ENCODE measurements around the gene GNB4. TPM values are rescaled to one million over a fixed set of nuclear protein-coding genes. Genes with fewer than 3 reads are reported as not detected.

GNB4 gene
- total RNA-seq, 1 experiment from 2014 or later = 5.1 TPM

DNA sequence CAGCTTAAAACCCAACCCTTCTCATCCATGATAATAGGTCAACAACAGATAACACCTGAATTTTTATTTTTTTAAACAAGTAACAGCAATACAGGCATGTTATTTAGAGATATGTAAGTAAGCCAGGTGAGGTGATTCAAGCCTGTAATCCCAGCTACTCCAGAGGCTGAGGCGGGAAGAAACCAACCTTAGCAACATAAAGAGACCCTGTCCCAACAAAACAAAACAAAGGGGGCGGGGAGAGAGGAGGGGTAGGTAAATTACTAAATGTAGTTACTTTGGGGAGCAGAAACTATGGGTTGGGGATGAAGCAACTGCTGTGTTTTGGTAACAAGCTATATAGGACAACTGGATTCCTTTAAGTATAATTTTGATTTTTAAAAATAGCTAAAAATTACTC is 47.0 kb downstream of the GNB4 start:
- Histone ChIP-seq H3K36me3 (ENCODE audit: control insufficient read depth, insufficient read depth, low read length) (no peaks in the 10 kb centered on the region), H3K9me3 (no peaks in the 10 kb centered on the region), H3K4me3 (ENCODE audit: low read depth, low read length) (no peak overlapping the region), H3K27me3 (replicated peaks; ENCODE audit: control insufficient read depth, insufficient read depth, low read length) (no peaks in the 10 kb centered on the region), H3K4me1 (no peaks in the 10 kb centered on the region)
- Mint-ChIP-seq H3K27ac (ENCODE audit: unreplicated experiment) (no peak overlapping the region), H3K9me3 (ENCODE audit: unreplicated experiment) (no peaks in the 10 kb centered on the region), H3K36me3 (ENCODE audit: insufficient read depth, unreplicated experiment) (no peaks in the 10 kb centered on the region), H3K27me3 (ENCODE audit: insufficient read depth, unreplicated experiment) (no peaks in the 10 kb centered on the region), H3K4me3 (ENCODE audit: unreplicated experiment) (no peak overlapping the region), H3K4me1 (ENCODE audit: low read depth, unreplicated experiment) (no peaks in the 10 kb centered on the region)
- TF ChIP-seq, protein P1, sequence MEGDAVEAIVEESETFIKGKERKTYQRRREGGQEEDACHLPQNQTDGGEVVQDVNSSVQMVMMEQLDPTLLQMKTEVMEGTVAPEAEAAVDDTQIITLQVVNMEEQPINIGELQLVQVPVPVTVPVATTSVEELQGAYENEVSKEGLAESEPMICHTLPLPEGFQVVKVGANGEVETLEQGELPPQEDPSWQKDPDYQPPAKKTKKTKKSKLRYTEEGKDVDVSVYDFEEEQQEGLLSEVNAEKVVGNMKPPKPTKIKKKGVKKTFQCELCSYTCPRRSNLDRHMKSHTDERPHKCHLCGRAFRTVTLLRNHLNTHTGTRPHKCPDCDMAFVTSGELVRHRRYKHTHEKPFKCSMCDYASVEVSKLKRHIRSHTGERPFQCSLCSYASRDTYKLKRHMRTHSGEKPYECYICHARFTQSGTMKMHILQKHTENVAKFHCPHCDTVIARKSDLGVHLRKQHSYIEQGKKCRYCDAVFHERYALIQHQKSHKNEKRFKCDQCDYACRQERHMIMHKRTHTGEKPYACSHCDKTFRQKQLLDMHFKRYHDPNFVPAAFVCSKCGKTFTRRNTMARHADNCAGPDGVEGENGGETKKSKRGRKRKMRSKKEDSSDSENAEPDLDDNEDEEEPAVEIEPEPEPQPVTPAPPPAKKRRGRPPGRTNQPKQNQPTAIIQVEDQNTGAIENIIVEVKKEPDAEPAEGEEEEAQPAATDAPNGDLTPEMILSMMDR (IDR thresholded peaks at IDR 0.05; ENCODE audit: insufficient read depth in 1 of 2, low read depth in 1 of 2, low read length in 1 of 2, severe bottlenecking in 1 of 2, unreplicated experiment in 1 of 2) = no peak
- BruUV-seq (replicated peaks) = no TSS peak
- intact Hi-C loops (cut with micrococcal nuclease; ENCODE audit: unreplicated experiment) = no loop called here
- no peak for DNase-seq
- CTCF ChIA-PET = no interaction called here
- POLR2A ChIA-PET = no interaction called here

DNA sequence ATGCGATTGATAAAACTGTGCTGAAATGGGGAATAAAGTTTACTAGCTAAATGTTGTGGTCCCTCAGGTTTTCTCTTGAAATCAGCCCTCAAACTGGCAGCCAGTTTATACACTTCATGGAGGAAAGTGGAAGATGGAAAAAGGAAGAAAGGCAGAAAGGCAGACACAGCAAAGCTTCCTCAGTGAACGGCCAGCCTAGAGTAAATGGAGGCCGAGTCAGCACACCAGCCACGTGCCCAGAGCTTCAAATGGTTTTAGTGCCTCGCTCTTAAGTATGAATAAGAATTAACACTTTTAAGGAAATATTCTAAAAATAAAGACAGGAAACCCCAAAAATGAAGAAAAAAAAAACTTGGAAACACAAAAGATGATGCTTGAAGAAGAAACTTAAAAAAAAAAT is 48.3 kb downstream of the GNB4 start:
- H3K27me3 Mint-ChIP-seq (ENCODE audit: insufficient read depth, unreplicated experiment) = no peaks in the 10 kb centered on the region
- no peak overlapping the region for H3K4me3 Mint-ChIP-seq (ENCODE audit: unreplicated experiment)
- Histone ChIP-seq H3K4me3 (ENCODE audit: low read depth, low read length) (no peak overlapping the region), H3K27me3 (replicated peaks; ENCODE audit: control insufficient read depth, insufficient read depth, low read length) (no peaks in the 10 kb centered on the region), H3K4me1 (no peaks in the 10 kb centered on the region), H3K9me3 (no peaks in the 10 kb centered on the region), H3K36me3 (ENCODE audit: control insufficient read depth, insufficient read depth, low read length) (no peaks in the 10 kb centered on the region)
- BruUV-seq (replicated peaks) = no TSS peak
- ChIA-PET CTCF (no interaction called here), POLR2A (no interaction called here)
- no peak for DNase-seq
- no peaks in the 10 kb centered on the region for H3K9me3 Mint-ChIP-seq (ENCODE audit: unreplicated experiment)
- no peaks in the 10 kb centered on the region for H3K4me1 Mint-ChIP-seq (ENCODE audit: low read depth, unreplicated experiment)
- intact Hi-C loops (cut with micrococcal nuclease; ENCODE audit: unreplicated experiment) = no loop called here
- no peak overlapping the region for H3K27ac Mint-ChIP-seq (ENCODE audit: unreplicated experiment)
- TF ChIP-seq, protein P1 (IDR thresholded peaks at IDR 0.05; ENCODE audit: insufficient read depth in 1 of 2, low read depth in 1 of 2, low read length in 1 of 2, severe bottlenecking in 1 of 2, unreplicated experiment in 1 of 2) = no peak
- no peaks in the 10 kb centered on the region for H3K36me3 Mint-ChIP-seq (ENCODE audit: insufficient read depth, unreplicated experiment)

DNA sequence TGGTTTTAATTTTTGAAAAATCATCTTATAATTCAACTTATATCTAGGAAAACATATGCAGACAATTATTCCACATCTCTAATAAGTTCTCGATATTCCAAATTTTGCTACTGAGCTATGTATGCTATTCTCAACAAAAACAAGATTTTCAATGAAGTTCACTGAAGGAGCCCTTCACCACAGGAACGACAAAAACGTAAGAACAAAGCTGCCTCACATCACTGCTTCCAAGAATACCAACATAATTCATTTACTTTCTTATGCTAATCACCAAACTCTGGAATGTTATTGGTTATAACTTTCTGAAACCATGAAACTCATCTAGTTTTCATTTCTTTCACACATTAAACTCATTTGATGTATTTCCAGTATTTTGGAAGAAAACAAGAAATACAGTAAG is 49.7 kb downstream of the GNB4 start:
- Histone ChIP-seq H3K4me3 (ENCODE audit: low read depth, low read length) (no peak overlapping the region), H3K27me3 (replicated peaks; ENCODE audit: control insufficient read depth, insufficient read depth, low read length) (no peaks in the 10 kb centered on the region), H3K36me3 (ENCODE audit: control insufficient read depth, insufficient read depth, low read length) (no peaks in the 10 kb centered on the region; the same call in 1 of the 2 replicates), H3K9me3 (no peaks in the 10 kb centered on the region), H3K4me1 (no peaks in the 10 kb centered on the region)
- H3K9me3 Mint-ChIP-seq (ENCODE audit: unreplicated experiment) = no peaks in the 10 kb centered on the region
- TF ChIP-seq, protein P1 (IDR thresholded peaks at IDR 0.05; ENCODE audit: insufficient read depth in 1 of 2, low read depth in 1 of 2, low read length in 1 of 2, severe bottlenecking in 1 of 2, unreplicated experiment in 1 of 2) = no peak
- POLR2A ChIA-PET = interaction anchor here (0.9 kb wide), 1 partner anchor 161 kb away, joined by 3 read pairs; the partner anchor contains the start of gene ACTL6A
- H3K4me1 Mint-ChIP-seq (ENCODE audit: low read depth, unreplicated experiment) = no peaks in the 10 kb centered on the region
- H3K27ac Mint-ChIP-seq (ENCODE audit: unreplicated experiment) = no peak overlapping the region
- BruUV-seq (replicated peaks) = no TSS peak
- no peak overlapping the region for H3K4me3 Mint-ChIP-seq (ENCODE audit: unreplicated experiment)
- DNase-seq = no peak
- CTCF ChIA-PET = no interaction called here
- intact Hi-C loops (cut with micrococcal nuclease; ENCODE audit: unreplicated experiment) = no loop called here
- no peaks in the 10 kb centered on the region for H3K36me3 Mint-ChIP-seq (ENCODE audit: insufficient read depth, unreplicated experiment)
- no peaks in the 10 kb centered on the region for H3K27me3 Mint-ChIP-seq (ENCODE audit: insufficient read depth, unreplicated experiment)

Data from Caco-2 (cell line).